ENCODE data around the gene PAQR4.
A peak's percentile ranks its signal among the peaks of the same experiment; 100 is the strongest.

Gene PAQR4

DNA sequence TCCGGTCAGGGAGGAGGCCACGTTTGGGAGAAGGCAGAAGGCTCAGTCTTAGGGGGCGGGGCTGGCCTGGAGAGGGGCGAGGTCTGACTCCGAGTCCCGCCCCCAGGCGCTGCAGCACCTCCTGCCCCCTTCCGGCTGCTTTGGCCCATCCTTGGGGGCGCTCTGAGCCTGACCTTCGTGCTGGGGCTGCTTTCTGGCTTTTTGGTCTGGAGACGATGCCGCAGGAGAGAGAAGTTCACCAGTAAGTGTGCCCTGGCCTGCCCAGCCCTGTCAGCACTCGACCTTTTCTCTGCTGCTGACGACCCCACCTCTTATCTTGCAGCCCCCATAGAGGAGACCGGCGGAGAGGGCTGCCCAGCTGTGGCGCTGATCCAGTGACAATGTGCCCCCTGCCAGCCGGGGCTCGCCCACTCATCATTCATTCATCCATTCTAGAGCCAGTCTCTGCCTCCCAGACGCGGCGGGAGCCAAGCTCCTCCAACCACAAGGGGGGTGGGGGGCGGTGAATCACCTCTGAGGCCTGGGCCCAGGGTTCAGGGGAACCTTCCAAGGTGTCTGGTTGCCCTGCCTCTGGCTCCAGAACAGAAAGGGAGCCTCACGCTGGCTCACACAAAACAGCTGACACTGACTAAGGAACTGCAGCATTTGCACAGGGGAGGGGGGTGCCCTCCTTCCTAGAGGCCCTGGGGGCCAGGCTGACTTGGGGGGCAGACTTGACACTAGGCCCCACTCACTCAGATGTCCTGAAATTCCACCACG lies 52.5 kb downstream of the PAQR4 start:
- peak; percentile 79 for DNase-seq (ENCODE audit: low spot score)

DNA sequence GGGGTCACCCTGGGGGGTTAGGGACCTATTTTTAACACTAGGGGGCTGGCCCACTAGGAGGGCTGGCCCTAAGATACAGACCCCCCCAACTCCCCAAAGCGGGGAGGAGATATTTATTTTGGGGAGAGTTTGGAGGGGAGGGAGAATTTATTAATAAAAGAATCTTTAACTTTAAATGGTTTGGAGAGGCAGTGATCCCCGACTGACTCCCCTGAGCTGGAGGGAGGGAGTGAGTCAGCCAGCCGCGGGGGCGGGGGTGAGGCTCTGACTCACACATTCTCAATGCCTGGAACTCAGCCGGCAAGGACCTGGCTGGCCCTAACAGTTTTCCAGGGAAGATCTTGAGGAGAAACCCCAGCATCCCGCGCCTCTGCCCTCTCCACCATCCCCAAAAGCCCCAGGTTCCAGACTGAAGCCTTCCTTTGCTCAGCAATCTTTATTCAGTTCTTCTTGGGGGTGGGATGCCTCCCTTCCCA lies 53.1 kb downstream of the PAQR4 start:
- peak; percentile 87 for DNase-seq (ENCODE audit: low spot score)

DNA sequence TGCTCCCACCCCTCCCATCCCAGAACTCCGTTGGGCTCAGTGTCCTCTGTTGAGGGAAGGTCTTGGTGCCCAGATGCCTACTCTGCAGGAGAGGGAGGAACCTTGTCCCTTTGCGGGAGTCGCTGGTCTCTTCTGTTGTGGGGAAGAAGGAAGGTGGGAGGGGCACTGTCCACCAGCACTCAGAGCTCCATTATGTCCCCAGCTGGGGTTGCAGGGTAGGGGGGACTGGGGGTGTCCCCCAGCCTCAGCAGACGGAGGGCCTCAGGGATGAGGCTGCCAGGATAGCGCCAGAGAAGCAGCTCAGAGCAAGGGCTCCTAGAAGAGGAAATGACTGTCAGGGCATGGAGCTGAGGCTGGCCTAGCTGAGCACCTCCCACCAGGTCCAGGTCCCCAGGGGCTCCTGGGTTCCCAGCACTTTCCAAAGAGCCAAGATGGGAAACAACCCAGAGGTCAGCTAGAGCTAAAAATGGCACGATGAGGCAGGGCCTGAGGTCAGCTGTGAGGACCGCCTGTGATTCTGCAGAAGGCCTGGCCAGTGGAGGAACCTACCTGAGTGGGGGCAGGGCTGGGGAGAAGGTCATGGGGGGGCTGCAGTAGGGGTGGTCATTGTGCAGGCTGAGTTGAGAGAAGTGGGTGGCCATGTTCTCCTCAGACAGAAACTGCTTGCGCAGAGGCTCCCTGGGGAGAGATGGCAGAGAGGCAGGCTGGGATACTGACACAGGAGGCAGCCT lies 53.7 kb downstream of the PAQR4 start:
- DNase-seq (ENCODE audit: low spot score): peak; percentile 48

Measured in kidney capillary endothelial cell (primary cell).